Stimulated activated effector memory CD8-positive, alpha-beta T cell treated with anti-CD3 and anti-CD28 coated beads, Interleukin-12 subunit alpha, Interleukin-12 subunit beta, amount 100 ng/mL, for 72 hours (primary cell): ENCODE measurements around the gene PRPF6.
A peak's percentile ranks its signal among the peaks of the same experiment; 100 is the strongest.

ENCODE experiments used
- ATAC-seq: fragments of 150-1000 bp; cut with Tn5 transposase; 2 replicates; pipeline ENCODE4 v1.10.0; 2021
- DNase-seq, 2 donors: peaks; one replicate each; pipeline ENCODE4 v3.0.0; 2021 to 2022; ENCODE audit warnings: low spot score in 2 of 2
- H3K27ac Mint-ChIP-seq: one replicate; pipeline ENCODE4 v1.8.0; 2022; ENCODE audit warnings: mild to moderate bottlenecking, mixed read lengths
- H3K36me3 Mint-ChIP-seq: one replicate; pipeline ENCODE4 v1.8.0; 2022; ENCODE audit warnings: mild to moderate bottlenecking, mixed read lengths
- H3K4me1 Mint-ChIP-seq: one replicate; pipeline ENCODE4 v1.8.0; 2022; ENCODE audit warnings: mixed read lengths
- H3K4me3 Mint-ChIP-seq: one replicate; pipeline ENCODE4 v1.8.0; 2022; ENCODE audit warnings: mild to moderate bottlenecking, mixed read lengths
- H3K9me3 Mint-ChIP-seq: one replicate; pipeline ENCODE4 v1.8.0; 2022; ENCODE audit warnings: mixed read lengths

PRPF6 gene, protein sequence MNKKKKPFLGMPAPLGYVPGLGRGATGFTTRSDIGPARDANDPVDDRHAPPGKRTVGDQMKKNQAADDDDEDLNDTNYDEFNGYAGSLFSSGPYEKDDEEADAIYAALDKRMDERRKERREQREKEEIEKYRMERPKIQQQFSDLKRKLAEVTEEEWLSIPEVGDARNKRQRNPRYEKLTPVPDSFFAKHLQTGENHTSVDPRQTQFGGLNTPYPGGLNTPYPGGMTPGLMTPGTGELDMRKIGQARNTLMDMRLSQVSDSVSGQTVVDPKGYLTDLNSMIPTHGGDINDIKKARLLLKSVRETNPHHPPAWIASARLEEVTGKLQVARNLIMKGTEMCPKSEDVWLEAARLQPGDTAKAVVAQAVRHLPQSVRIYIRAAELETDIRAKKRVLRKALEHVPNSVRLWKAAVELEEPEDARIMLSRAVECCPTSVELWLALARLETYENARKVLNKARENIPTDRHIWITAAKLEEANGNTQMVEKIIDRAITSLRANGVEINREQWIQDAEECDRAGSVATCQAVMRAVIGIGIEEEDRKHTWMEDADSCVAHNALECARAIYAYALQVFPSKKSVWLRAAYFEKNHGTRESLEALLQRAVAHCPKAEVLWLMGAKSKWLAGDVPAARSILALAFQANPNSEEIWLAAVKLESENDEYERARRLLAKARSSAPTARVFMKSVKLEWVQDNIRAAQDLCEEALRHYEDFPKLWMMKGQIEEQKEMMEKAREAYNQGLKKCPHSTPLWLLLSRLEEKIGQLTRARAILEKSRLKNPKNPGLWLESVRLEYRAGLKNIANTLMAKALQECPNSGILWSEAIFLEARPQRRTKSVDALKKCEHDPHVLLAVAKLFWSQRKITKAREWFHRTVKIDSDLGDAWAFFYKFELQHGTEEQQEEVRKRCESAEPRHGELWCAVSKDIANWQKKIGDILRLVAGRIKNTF

DNA sequence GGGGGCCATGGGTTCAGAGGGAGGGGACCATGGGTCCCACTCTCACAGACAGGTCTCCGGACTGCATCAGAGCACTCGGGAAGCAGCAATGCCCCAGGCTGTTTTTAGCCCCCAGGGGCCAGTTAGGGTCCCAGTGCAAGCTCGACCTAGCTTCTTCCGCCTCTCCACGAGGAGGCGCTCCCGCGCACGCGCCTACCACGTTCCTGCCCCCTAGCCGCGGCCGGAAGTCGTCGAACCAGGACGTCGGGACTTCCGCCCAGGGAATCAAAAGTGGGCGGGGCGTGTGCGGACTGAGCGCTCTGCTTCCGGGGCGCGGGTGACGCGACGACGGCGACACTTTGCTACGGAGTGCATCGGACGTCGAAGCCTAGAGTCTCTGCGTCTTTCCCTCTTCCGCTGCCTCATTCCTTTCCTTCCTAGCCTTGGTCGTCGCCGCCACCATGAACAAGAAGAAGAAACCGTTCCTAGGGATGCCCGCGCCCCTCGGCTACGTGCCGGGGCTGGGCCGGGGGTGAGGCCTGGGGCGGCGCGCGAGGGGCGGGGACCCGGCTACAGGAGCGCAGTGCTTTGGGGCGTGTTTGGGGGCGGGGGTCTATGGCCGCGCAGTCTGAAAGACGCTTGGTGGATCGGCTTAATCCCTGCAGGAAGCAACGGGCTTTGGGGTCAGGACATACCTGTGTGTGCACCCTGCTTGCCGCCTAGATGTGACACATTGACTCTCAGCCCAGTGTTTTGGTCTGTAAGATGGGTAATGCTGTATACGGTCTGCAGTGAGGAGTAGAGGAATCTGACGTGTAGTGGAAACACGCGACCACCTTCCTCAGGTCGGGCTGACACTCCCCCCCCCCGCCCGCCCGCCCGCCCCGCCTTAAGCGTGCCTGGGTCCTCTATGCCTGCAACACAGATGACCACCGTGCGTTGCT is at the start of gene PRPF6:
PRPF6 (plus strand) TSS at position 327 of the 923 bp plus-strand sequence; CDS start at position 441, 114 bp downstream.
- Mint-ChIP-seq H3K4me1 (peaks cover 66% of the 10 kb centered on the region), H3K9me3 (no peaks in the 10 kb centered on the region), H3K27ac (peak within 1 kb of the TSS; percentile 95), H3K36me3 (peaks cover 78% of the 10 kb centered on the region), H3K4me3 (peak within 1 kb of the TSS; percentile 93)
- peak; percentile 70 for ATAC-seq
- peak; percentile 92 to 95 for DNase-seq

DNA sequence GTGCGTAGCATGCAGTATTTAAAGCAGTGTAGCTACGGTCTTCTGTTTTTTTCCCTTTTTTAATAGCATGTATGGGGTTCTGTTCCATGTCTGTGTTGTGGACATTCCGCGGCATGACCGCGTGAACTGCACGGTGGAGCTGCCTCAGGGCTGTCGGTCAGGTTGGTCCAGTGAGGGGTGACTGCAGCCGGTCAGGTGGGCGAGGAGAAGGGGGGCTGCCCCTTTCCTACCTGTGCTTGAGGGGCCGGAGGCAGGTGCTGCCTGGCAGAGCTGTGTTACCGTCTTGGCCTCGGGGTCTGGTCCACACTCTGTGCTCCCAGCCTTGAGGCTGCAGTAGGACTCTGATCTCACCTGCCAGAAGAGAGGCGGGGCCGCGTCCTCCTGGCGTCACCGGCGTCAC is 49.2 kb upstream of the PRPF6 start:
- no peak overlapping the region for H3K27ac Mint-ChIP-seq
- H3K36me3 Mint-ChIP-seq: peaks cover 94% of the 10 kb centered on the region
- no peak overlapping the region for H3K4me3 Mint-ChIP-seq
- ATAC-seq (no peak), DNase-seq (no peak)
- H3K9me3 Mint-ChIP-seq: no peaks in the 10 kb centered on the region
- H3K4me1 Mint-ChIP-seq: peaks cover 7% of the 10 kb centered on the region

DNA sequence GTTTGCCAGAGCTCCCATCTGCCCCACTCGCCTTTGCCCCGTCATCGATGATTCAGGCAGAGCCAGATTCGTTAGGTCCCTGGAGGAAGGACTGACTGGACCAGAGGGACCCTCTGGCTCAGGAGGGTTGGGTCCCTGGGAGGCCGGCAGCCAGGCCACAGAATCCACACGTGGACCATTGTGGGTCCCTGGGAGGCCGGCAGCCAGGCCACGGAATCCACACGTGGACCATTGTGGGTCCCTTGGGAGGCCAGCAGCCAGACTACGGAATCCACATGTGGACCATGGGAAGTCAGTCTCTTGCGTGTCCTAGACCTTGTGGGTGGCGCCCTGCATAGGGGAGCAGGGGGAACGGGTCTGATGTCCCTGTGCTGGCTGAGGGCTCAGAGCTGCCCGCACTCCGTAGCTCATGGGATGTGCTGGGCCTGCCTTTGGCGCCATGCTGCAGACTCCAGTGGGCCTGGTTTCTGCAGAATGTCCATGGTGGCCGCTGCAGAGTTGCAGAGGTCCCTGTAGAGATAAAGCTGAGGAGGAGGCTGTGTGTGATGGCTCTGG is 48.2 kb upstream of the PRPF6 start:
- no peak for ATAC-seq

DNA sequence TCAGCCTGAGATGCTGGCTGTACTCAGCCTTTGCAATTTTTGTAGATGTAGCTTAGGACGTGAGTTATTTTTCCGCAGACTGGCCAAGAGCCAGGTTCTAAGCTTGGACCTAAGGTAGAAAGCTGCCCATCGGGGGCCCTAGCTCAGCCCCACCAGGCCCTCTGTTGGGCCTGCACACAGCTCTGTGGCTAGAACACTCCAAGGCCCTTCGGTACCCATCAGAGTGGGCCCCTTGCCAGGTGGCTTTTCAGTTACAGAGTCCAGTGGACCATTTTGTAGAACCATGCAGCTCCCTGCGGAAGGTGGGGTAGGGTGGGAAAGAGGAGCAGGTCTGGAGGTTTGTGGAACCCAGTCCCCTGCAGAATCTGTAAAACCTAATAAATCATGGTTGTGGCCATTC is 47.3 kb upstream of the PRPF6 start:
- H3K27ac Mint-ChIP-seq: no peak overlapping the region
- H3K9me3 Mint-ChIP-seq: no peaks in the 10 kb centered on the region
- ATAC-seq: no peak
- DNase-seq: no peak
- H3K4me1 Mint-ChIP-seq: peaks cover 7% of the 10 kb centered on the region
- peaks cover 91% of the 10 kb centered on the region for H3K36me3 Mint-ChIP-seq
- no peak overlapping the region for H3K4me3 Mint-ChIP-seq

More for the DNA sequence above, 48.2 kb upstream of the PRPF6 start:
- no peak overlapping the region for H3K27ac Mint-ChIP-seq
- no peaks in the 10 kb centered on the region for H3K9me3 Mint-ChIP-seq
- H3K36me3 Mint-ChIP-seq: peaks cover 94% of the 10 kb centered on the region
- H3K4me3 Mint-ChIP-seq: no peak overlapping the region
- no peak for DNase-seq
- H3K4me1 Mint-ChIP-seq: peaks cover 7% of the 10 kb centered on the region

DNA sequence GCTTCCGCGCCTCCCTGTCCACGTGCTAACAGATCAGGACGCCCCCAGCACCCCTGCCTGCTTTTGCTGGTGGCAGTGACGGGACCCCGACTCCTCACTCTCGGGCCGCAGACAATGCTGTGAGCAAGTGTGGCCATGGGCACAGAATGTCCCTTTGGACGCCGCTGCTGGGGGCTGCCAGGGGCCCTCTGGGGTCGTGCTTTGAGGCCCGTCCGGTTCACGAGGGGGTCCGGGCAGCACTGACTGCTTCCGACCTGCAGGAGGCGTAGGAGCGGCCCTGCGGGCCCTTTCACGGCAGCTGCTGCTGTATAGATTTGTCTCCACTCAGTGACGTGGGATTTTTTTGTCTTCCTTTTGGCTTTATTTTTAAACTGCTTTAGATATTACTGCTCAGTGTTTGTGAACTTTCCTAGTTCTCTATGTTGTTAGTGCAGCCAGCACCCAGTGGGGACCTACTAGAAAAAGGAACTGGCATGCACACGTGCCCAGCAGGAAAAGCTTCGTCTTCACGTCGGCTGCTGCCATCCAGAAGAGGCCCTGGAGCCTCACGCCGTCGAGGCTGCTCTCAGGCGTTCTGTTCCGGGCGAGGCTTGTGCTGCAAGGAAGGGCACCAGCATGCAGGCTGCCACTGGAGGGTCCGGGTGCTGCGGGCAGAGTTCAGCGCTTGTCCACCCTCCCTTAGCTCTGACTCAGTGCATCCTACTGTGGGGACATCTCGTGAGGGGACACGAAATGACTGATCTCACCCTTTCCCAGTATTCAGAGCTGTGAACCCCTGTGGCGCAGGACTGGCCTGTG is 46.5 kb upstream of the PRPF6 start:
- Mint-ChIP-seq H3K9me3 (no peaks in the 10 kb centered on the region), H3K4me3 (no peak overlapping the region)
- ATAC-seq: no peak

DNA sequence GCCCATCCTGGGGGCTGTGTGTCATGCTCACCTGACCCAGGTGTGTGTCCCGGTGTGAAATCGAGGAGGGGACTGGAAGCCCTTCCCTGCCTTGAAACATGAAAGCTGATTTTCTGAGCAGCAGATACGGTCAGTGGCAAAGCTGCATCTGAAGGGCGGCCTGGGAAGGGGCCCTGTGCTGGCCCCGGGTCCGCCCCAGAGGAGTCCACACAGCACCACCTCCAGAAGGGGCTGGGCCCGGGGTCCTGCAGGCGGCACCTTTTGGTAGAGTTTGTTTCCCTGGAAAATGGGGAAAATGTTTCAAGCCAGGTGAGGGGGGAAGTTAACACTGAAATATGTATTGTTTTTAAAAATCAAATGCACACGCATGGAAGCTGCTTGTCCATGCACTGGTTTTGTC is 45.5 kb upstream of the PRPF6 start:
- ATAC-seq (no peak), DNase-seq (no peak)
- peak overlapping the region; percentile 37 for H3K27ac Mint-ChIP-seq

More for the DNA sequence above, 46.5 kb upstream of the PRPF6 start:
- Mint-ChIP-seq H3K27ac (peak overlapping the region; percentile 37), H3K36me3 (peaks cover 83% of the 10 kb centered on the region), H3K4me1 (peaks cover 7% of the 10 kb centered on the region)
- no peak for DNase-seq

DNA sequence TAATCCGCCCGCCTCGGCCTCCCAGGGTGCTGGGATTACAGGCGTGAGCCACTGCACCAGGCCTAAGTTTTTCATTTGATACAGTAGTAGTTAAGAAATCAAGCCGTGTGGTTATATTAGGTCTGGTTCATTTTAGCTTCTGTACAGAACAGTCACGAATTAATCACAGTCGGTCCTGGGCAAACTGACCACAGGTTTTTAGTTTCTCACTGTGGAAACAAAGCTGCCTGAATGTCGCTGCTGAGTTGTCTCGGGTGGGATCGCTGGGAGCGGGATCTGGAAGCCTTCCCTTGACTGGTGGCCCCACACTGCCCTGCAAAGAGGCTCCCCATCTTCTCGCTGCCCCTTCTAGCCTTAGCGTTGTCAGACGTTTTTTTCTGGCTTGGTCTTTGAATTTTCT is 43.3 kb upstream of the PRPF6 start:
- no peak for DNase-seq
- H3K4me3 Mint-ChIP-seq: no peak overlapping the region
- ATAC-seq: no peak
- no peaks in the 10 kb centered on the region for H3K9me3 Mint-ChIP-seq
- peaks cover 22% of the 10 kb centered on the region for H3K4me1 Mint-ChIP-seq
- H3K27ac Mint-ChIP-seq: peak overlapping the region; percentile 64
- H3K36me3 Mint-ChIP-seq: peaks cover 77% of the 10 kb centered on the region

More for the DNA sequence above, 45.5 kb upstream of the PRPF6 start:
- H3K4me1 Mint-ChIP-seq: peaks cover 7% of the 10 kb centered on the region
- H3K9me3 Mint-ChIP-seq: no peaks in the 10 kb centered on the region
- no peak overlapping the region for H3K4me3 Mint-ChIP-seq
- H3K36me3 Mint-ChIP-seq: peaks cover 79% of the 10 kb centered on the region

DNA sequence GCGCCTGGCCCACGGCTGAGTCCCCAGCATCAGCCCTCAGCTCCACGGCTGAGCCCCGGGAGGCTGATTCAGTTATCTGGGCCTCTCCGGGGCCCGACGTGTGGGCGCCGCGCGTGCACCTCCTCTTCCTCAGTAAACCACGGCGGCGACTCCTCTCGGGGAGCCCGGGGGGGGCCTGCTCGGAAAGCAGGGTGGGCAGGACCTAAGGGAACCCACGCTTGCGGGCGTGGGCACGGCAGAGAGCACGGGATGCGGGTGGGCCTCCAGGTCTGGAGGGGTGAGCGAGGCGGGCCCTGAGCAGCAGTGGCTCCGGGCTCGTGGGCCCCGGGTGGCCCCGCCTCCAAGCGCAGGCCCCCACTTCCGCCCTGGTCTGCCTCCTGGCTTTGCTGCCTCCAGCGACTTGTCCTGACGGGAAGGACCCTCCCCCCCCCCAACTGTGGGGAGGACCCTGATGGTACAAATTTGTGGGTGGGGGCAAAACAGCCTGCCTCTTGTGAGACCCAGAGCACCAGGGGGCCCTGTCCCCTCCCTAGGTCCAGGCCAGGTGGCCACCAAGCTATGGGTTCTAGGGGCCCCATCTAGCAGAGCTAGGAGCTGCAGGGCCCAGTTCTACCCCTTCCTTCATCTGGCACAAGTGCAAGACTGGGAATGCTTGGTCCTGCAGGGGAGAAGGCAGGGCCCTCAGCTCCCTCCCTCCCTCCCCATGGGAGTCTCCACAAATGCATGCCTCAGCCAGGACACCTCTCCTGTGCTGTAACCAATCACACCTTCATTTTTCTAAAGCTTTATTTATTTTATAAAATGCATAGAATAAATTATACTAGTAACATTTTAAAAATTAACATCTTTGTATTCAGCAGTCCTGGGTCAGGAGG is 41.6 kb upstream of the PRPF6 start:
- no peak overlapping the region for H3K4me3 Mint-ChIP-seq
- peaks cover 22% of the 10 kb centered on the region for H3K4me1 Mint-ChIP-seq
- DNase-seq (no peak), ATAC-seq (peak; percentile 38)
- H3K27ac Mint-ChIP-seq: no peak overlapping the region
- H3K36me3 Mint-ChIP-seq: peaks cover 80% of the 10 kb centered on the region
- no peaks in the 10 kb centered on the region for H3K9me3 Mint-ChIP-seq

DNA sequence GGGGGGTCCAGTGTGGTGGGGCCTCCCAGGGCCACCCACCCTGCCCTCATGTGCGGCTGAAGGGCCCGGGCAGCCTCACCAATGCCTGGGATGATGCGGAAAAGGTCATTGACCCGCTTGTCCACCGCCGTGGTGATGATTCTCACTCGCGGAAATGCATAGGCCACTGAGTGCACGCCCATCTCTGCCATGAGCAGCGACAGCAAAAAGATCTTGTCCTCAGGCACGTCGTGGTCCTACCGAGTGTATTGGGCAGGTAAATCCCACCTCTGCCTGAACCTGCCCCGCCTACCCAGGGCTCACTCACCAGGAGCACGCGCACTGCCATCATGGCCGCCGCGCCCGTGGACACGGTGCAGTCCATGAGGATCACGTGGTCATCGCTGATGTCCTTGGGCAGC is 40.9 kb upstream of the PRPF6 start:
- no peak for DNase-seq
- ATAC-seq: no peak
- Mint-ChIP-seq H3K9me3 (no peaks in the 10 kb centered on the region), H3K4me3 (no peak overlapping the region), H3K4me1 (peaks cover 18% of the 10 kb centered on the region), H3K27ac (no peak overlapping the region), H3K36me3 (peaks cover 78% of the 10 kb centered on the region)

DNA sequence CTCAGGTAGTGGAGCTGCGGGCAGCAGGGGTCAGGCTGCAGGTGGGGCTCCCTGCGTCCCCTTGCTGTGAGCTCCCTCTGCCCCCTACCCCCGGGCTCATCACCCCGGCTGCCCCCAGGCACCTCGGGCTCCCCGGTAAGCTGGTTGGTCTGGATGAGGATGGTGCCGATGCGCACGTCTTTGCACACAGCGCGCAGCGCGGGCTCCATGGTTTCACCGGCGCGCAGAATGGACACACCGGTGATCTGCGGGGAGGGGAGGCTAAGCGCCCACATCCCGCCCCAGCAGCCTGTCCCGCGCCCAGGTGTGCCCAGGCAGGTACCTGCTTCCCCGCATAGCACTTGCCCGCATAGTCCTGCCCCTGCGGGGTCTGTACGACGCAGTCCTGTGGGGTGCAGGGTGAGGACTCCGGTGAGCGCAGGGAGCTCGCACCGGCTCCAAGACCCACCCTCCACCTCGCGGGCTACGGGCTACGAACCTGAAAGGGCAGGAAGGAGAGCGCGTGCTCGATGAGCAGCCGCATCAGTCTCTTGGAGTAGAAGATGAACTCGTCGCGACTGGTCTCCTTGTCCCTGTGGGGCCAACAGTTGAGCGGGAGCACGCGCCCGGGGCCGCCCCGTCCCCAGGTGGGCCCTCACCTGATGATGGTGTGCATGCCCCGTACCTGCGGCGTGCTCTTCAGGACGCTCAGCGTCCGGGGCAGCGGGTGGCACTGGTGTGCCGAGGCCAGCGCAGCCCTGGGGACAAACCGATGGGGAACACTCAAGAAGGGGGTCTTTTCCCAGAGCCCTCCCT is 40.3 kb upstream of the PRPF6 start:
- H3K36me3 Mint-ChIP-seq: peaks cover 78% of the 10 kb centered on the region
- no peaks in the 10 kb centered on the region for H3K9me3 Mint-ChIP-seq
- DNase-seq (no peak), ATAC-seq (no peak)
- H3K4me1 Mint-ChIP-seq: peaks cover 23% of the 10 kb centered on the region
- no peak overlapping the region for H3K27ac Mint-ChIP-seq
- H3K4me3 Mint-ChIP-seq: no peak overlapping the region

DNA sequence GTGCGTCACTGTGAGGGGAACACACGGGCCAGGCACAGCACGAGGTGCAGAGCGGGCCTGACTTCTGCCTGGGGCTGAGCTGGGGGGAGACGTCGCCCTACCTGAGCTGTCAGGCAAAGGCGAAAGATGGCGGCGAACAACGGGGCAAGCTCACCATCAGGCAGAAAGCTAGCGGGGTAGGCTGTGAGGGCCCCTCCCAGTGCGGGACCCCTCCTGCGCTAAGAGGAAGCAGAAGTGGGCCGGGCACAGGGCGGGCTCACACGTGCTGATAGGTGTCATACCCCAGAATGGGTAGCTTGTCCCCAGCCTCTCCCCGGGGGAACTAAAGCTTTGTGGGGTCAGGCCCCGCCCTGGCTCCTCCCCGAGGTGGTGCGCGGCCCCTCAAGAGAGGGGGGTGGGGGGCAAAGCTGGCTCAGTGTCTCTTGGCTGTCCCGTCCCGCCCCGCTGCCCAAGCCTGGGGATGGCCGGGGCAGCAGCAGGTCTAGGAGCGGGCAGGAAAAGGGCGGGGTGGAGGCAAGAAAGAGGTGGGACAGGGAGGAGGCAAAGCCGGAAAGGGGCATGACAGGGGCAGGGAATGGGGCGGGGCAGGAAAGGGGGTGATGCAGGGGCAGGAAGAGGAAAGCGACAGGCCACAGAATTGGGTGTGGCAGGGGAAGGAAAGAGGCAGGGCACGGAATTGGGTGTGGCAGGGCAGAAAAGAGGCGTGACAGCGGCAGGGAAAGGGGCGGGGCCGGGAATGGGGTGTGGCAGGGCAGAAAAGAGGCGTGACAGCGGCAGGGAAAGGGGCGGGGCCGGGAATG is 39.5 kb upstream of the PRPF6 start:
- Mint-ChIP-seq H3K4me1 (peaks cover 26% of the 10 kb centered on the region), H3K27ac (peak overlapping the region; percentile 85), H3K36me3 (peaks cover 74% of the 10 kb centered on the region), H3K9me3 (no peaks in the 10 kb centered on the region), H3K4me3 (no peak overlapping the region)
- peak in 1 of 2 donors; percentile 81 for DNase-seq
- ATAC-seq: peak; percentile 67
